T-helper 22 cell (primary cell): ENCODE measurements around the gene SDF2.
"Not testable (repeated sequence)": the region's sequence is repeated elsewhere in the genome, so short reads cannot be mapped to it uniquely, and the experiment has no call there.

Source experiments
- DNase-seq: peaks from one replicate; pipeline ENCODE4 v3.0.0-alpha.2; 2020; ENCODE audit warnings: low read depth

The SDF2 gene

GRCh38 chr17:28684963-28685362 lies 23.3 kb upstream of the SDF2 start:
- DNase-seq, result no peak

GRCh38 chr17:28682655-28683054 lies 20.9 kb upstream of the SDF2 start:
- no peak for DNase-seq

GRCh38 chr17:28675980-28676379 lies 14.3 kb upstream of the SDF2 start:
- no peak for DNase-seq

DNA sequence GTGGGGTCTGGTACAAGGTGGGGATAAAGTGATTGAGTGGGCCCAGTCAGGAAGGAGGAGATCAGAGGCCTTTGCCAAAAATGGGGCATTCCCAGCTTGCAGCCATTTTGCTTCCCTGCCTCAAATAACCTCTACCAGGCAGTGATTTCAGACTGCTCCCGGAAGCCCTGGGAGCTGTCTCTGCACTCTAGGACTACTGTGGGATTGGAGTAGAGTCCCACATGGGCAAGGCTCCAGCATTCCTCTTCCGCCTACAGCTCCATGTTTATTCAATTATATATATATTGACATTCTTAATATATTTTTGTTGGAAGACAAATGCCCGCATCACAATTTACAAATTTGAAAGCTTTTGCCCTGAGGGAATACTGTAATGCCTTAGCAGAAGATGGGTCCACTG lies 13.8 kb upstream of the SDF2 start:
- DNase-seq, result no peak

- no peak for DNase-seq
These were observed 8.2 kb upstream of the SDF2 start for GRCh38 chr17:28669918-28670317.

- DNase-seq, result no peak
These were observed 6.2 kb upstream of the SDF2 start for GRCh38 chr17:28667870-28668269.

- DNase-seq, result no peak
These were observed 4.3 kb upstream of the SDF2 start for GRCh38 chr17:28665994-28666393.

DNA sequence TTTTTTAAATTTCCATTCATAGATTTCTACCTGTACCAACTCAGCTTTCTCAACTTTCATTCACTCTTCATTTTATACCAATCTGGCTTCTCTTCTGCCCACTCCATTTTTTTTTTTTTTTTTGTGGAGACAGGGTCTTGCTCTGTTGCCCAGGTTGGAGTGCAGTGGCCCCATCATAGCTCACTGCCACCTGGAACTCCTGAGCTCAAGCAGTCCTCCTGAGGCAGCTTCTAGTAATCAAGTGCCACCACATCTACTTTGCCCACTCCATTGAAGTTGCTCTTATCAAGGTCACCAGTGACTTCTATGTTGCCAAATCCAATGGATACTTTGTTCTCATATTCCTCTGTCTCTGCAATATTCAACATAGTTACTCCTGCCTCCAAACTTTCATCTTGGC lies 2.0 kb upstream of the SDF2 start:
- DNase-seq, result no peak

DNA sequence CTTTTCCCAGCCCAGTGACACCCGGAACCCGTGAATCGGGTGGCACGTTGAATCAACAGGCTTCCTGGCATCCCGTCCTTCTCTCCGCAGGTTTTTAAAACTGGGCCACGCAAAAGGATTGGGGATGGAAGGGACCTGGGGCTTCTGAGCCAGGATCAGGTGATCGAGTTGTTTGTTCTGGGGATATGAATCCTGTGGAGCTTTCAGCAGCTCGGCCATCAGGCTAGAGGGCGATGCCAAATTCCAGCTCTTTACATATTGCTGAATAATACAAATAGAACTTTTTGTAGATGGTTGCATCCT lies 772 bp upstream of the SDF2 start:
- no peak for DNase-seq

DNA sequence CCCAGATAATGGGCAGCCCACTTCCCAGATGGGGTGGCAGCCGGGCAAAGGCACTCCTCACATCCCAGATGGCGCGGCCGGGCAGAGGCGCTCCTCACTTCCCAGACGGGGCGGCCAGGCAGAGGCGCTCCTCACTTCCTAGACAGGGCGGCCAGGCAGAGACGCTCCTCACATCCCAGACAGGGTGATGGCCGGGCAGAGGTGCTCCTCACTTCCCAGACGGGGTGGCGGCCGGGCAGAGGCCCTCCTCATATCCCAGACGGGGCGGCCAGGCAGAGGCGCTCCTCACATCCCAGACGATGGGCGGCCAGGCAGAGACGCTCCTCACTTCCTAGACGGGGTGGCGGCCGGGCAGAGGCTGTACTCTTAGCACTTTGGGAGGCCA lies 2.2 kb downstream of the SDF2 start:
- not testable (repeated sequence) for DNase-seq

DNA sequence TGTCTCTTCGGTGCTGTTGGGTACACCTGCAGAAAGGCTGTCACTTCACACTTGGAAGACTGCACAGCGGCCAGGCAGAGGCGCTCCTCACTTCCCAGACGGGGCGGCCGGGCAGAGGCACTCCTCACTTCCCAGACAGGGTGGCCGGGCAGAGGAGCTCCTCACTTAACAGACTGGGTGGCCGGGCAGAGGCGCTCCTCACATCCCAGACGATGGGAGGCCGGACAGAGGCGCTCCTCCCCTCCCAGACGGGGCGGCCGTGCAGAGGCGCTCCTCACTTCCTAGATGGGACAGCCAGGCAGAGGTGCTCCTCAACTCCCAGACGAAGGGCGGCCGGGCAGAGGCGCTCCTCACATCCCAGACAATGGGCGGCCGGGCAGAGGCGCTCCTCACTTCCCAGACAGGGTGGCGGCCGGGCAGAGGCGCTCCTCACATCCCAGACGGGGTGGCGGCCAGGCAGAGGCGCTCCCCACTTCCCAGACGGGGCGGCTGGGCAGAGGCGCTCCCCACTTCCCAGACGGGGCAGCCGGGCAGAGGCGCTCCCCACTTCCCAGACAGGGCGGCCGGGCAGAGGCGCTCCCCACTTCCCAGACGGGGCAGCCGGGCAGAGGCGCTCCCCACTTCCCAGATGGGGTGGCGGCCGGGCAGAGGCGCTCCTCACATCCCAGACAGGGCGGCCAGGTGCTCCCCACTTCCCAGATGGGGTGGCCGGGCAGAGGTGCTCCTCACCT lies 2.8 kb downstream of the SDF2 start:
- DNase-seq, result not testable (repeated sequence)

DNA sequence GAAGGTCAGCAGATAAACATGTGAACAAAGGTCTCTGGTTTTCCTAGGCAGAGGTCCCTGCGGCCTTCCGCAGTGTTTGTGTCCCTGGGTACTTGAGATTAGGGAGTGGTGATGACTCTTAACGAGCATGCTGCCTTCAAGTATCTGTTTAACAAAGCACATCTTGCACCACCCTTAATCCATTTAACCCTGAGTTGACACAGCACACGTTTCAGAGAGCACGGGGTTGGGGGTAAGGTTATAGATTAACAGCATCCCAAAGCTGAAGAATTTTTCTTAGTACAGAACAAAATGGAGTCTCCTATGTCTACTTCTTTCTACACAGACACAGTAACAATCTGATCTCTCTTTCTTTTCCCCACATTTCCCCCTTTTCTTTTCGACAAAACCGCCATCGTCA lies 3.4 kb downstream of the SDF2 start:
- DNase-seq, result not testable (repeated sequence)

- no peak for DNase-seq
These were observed 4.0 kb downstream of the SDF2 start for GRCh38 chr17:28657756-28658155.

DNA sequence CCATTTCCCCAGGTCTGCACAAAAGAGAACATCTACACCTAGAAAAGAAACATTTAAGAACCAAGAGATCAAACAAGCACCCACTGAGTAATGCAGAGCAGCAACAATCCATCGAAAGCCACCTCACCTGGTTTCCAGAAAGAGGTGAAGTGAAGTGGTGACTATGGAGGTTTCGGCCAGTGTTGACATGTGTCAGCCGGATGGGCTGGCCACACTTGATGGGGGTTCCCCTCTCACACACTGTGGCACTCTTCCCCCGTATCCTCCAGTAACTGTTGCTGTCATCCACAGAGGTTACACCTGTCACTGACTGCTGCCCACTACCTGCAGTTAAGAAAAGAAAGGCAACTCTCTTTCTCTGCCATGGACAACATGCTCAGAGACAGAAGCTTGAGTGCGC lies 6.5 kb downstream of the SDF2 start:
- DNase-seq, result no peak

GRCh38 chr17:28648698-28649097 lies 13.0 kb downstream of the SDF2 start:
- no peak for DNase-seq

DNA sequence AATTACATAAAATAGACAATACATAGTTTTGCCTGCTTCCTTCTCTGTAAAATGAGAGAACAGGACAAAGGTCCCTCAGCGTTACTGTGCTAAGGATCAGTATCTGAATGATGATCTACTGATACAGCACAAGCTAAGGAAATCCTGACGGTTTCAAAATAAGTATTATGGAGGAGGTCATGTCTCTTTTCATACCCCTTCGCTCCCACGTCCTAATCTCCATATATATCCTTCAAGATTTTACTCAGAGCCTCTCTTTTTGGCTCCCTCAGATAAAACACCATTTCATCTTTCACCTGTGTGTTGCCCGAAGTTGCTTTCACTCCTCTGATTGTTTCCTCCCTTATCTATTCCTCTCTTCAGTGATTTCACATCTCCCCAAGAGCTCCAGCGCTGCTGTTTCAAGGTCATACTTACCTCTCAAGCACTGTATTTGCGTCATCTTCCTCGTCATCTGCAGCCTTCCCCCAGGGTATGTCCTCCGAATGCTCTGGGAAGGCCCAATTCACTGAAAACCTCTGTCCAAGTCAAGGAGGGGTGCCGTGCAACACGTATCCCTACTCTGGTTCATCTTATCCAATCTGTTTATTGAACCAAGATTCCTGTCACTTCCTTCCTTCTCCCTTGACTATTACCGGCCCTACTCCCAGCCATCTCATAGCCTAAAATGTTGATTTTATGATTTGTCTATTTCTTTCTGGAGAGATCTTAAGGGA lies 15.5 kb downstream of the SDF2 start:
- DNase-seq, result no peak

GRCh38 chr17:28645576-28645939 lies 16.1 kb downstream of the SDF2 start:
- DNase-seq, result no peak

GRCh38 chr17:28644787-28645575 lies 16.7 kb downstream of the SDF2 start, which contains the start of gene BLTP2:
BLTP2 (minus strand) TSS chr17:28645158; CDS start chr17:28645056, 102 bp downstream.
- DNase-seq, result peak; percentile 94

DNA sequence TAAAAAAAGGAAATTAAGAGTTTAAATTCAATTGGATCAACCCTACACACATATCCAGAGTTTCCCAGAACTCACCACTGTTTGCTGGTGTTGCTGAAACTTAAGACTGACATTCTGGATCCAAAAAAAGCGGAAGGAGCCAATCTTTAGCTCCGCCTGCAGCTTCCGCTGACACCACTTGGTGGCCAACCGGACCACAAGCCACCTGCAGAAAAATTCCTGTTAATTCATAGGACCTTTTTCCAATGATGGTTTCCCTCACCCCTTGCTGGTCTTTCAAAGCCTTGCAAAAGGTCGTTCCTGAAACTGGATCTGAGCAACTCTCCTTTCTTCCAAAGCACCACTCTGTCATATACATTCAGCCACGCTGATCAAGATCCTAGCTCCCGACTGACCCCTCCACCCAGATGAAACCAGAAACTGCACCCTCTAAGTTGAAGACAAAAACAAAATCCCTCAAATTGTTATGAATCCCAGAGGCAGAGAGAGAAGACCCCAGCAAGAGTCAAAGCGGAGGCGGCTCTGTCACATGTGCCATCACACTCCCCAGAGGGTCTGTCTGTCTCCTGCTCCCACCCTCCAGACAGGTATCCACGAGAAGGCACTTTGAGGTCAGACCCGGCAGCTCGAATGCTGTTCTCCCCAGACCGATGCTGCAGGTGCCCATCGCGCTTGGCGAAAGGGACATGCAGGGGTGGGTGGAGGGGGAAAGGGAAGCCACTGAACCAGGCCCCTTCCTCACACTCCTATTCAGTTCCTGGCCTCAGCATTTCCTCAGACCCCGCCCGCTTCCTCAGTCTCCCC lies 17.5 kb downstream of the SDF2 start:
- no peak for DNase-seq

GRCh38 chr17:28641579-28641978 lies 20.1 kb downstream of the SDF2 start:
- no peak for DNase-seq

- no peak for DNase-seq
These were observed 26.2 kb downstream of the SDF2 start for GRCh38 chr17:28635506-28635905.

- DNase-seq, result no peak
These were observed 27.4 kb downstream of the SDF2 start for GRCh38 chr17:28634206-28634865.
